DMS 273 treated with DMSO at 0.1 percent for 48 hours (cell line): Measurements from ENCODE around the gene VCAN.

ENCODE experiments used
- DNase-seq: peaks from one replicate; lab custom pipeline; 2025; lab: John Stamatoyannopoulos, UW

VCAN gene

DNA sequence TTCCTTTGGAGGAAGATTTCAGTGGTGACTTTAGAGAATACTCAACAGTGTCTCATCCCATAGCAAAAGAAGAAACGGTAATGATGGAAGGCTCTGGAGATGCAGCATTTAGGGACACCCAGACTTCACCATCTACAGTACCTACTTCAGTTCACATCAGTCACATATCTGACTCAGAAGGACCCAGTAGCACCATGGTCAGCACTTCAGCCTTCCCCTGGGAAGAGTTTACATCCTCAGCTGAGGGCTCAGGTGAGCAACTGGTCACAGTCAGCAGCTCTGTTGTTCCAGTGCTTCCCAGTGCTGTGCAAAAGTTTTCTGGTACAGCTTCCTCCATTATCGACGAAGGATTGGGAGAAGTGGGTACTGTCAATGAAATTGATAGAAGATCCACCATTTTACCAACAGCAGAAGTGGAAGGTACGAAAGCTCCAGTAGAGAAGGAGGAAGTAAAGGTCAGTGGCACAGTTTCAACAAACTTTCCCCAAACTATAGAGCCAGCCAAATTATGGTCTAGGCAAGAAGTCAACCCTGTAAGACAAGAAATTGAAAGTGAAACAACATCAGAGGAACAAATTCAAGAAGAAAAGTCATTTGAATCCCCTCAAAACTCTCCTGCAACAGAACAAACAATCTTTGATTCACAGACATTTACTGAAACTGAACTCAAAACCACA, 67.4 kb downstream of the VCAN start:
- no peak for DNase-seq

DNA sequence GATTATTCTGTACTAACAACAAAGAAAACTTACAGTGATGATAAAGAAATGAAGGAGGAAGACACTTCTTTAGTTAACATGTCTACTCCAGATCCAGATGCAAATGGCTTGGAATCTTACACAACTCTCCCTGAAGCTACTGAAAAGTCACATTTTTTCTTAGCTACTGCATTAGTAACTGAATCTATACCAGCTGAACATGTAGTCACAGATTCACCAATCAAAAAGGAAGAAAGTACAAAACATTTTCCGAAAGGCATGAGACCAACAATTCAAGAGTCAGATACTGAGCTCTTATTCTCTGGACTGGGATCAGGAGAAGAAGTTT, 67.9 kb downstream of the VCAN start:
- no peak for DNase-seq

DNA sequence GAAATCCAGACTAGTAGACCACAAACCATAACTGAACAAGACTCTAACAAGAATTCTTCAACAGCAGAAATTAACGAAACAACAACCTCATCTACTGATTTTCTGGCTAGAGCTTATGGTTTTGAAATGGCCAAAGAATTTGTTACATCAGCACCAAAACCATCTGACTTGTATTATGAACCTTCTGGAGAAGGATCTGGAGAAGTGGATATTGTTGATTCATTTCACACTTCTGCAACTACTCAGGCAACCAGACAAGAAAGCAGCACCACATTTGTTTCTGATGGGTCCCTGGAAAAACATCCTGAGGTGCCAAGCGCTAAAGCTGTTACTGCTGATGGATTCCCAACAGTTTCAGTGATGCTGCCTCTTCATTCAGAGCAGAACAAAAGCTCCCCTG, 68.6 kb downstream of the VCAN start:
- no peak for DNase-seq

DNA sequence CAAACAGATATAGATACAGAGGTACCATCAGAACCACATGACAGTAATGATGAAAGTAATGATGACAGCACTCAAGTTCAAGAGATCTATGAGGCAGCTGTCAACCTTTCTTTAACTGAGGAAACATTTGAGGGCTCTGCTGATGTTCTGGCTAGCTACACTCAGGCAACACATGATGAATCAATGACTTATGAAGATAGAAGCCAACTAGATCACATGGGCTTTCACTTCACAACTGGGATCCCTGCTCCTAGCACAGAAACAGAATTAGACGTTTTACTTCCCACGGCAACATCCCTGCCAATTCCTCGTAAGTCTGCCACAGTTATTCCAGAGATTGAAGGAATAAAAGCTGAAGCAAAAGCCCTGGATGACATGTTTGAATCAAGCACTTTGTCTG, 69.2 kb downstream of the VCAN start:
- DNase-seq: no peak

DNA sequence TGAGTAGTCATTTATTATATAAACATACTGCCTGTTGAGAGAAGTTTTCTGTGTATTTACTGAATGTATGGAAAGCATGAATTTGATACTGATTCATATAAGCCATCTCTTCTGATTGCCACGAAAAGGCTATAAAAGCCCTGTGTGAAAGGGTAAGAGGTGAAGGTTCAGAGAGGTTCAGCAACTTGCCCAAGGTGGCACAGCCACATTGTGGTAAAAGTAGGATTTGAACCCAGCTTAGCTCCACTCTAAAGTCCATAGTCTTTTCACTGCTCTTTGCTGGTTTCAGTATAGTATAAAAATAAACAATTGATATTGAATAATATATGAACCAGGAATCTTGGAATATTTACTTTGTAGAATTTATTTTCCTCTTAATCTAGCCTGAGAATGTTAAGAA, 71.3 kb downstream of the VCAN start:
- no peak for DNase-seq

DNA sequence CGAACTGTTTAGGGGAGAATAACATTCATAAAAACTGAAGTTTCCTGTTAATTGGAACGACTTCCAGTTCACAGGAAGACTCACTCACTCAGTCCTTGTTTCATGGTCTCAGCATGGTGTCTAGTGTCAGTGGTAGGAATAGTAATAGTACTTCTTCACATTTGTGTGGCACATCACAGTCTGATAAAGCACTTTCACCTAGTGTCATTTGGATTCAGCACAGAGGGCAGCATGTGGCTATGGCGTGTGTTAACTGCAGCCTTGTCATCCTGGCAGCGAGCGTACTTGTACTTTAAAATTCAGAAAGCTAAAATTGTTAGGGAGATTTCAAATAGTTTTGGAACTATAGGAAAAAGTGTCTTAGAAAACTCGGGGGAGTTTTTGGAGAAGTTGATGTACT, 72.4 kb downstream of the VCAN start:
- no peak for DNase-seq

DNA sequence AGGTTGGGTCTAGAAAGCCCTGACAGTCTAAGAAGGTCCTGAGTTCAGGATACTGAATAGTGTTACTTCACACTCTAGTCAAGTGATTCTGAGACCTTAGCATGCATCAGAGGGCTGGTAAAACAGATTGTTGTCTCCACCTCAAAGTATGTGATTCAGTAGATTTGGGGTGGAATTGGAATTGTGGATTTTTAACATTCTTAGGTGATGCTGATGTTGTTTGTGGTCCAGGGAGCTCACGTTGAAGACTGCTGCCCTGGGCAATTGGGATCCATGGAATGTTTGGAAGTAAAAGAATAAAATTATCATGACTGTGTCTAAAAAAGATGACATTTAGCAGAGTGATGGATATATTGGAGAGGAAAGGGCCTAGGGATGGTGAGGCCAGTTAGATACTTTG, 75.6 kb downstream of the VCAN start:
- no peak for DNase-seq

DNA sequence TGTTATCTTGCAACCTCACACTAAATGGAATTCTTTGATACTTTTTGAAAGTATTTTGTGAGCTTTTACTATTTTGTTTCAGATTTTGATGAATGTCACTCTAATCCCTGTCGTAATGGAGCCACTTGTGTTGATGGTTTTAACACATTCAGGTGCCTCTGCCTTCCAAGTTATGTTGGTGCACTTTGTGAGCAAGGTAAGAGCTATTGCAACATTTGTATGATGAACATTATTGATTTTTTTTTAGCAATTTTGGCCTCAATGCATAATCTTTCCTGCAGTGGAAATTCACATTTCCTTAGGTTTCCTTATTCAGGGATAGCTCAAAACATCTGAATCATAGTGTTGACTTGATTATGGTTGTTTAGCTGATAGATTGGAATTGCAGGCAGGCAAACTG, 76.3 kb downstream of the VCAN start:
- DNase-seq: no peak

DNA sequence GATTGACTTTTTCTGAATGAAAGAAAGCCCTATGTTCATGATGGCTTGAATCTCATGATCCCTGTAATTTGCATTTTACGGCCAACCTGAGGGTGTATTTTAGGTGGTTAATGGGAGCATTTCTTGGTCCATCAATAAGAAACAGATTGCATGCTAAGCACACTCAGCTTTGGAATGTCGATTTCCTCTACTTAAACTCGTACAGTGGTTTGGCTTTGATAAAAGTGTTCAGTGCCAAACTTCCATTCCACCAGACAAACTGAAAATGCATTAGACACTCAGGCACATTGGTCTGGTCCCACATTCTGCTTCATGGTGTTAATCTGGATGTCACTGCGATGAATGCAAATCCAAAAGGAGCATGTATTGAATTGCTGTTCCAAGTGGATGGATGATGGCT, 77.0 kb downstream of the VCAN start:
- no peak for DNase-seq

DNA sequence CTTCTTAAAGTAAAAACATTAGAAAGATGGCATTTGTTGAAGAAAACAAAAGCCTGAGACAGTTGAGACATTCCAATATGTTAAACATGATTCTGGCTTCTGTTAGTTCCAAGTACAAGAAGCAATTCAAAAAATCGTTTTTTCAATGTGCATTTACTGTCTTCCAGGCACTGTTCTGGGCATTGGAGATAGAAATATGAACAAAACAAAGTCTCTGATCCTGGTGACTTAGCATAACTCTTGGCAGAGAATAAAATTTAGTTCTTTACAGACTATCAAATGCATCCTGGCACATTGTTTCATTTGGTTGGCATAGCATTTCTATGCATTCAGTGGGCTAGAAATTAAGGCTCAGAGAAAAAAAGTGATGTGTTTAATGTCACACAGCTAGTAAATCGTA, 77.5 kb downstream of the VCAN start:
- DNase-seq: no peak

DNA sequence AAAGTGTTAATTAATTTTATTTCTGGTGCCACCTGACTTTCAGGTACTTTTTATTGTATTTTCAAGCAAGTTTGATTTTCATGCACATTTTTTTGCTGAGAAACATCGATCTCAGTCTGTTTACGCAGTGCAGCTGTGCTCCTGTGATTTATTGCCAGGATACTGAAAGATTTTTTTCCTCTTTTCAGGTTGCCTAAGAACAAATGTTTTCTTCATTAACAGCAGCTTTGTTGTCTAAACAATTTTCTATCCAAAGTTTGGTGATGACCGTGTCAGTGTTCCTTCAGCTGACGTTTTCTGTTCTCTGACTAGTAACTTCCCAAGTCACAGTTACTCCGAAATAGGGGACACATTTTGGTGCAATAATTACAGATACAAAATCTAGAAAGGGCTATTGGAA, 78.1 kb downstream of the VCAN start:
- no peak for DNase-seq

DNA sequence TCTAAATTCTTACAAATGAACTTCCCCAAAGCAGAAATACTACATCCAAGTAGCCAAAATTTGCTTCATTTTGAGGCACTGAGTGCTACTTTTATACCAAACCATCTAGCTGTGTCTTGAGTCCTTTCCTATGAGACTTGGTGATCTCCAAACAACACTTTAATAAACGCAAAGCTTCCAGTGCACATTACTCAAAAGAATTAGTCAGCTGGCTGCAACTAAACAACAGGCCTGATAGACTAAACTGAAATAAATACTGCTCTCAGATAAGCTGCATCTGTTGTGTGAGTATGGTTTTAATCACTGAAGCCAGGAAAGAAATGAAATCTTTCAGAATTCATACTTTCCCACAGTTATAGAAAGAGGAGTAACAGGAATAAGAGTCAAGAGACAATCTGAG, 80.3 kb downstream of the VCAN start:
- DNase-seq: no peak

DNA sequence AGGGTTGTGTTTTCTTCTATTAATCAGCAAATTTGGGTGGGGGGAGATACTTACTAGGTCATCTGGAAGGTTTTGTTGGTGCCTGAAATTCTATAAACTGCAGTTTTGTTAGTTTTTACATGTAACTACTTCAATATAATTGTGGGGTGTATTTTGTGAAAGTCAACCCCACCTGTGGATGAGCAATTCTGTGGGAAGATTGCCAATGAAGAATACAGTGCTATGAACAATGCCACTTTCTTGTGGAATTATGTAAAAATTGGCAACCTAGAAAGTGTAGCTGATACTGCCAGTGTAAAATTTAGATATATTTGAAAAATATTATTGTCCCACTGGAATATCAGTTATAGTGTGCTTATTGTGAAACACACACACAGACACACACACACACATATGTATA, 80.7 kb downstream of the VCAN start:
- DNase-seq: no peak

DNA sequence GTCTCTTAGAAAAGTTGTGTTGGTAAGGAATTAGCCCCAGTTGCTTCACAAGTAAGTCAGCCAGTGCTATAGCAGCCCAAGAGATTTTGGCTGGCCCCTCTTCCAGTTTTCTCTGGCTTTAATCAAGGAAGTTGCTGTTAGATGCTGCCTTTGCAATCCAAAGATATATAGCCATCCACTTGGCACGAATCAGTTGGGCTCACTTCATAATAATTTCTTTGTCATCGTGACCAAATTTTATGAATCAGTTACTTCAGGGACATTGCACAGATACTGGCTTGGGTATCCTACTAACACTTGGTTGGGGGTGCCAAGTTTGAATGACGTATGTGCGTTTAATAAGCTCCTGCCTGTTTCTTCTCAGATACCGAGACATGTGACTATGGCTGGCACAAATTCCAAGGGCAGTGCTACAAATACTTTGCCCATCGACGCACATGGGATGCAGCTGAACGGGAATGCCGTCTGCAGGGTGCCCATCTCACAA, 81.5 kb downstream of the VCAN start:
- no peak for DNase-seq

DNA sequence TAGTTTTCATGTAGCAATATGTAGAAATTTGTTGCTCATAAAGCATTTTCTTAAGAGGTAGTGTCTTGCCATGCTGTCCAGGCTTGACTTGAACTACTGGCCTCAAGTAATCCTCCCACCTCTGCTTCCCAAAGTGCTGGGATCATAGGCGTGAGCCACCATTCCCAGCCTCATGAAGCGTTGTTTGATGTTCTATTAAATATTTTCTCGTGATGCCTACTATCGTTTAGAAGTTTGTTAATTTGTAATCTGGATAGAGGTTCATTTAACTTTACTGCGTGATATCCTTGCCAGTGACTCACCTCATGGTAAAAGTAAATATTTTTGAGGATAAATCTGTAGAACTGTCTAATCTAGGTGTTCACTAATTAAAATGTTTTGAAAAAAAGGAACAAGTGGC, 82.6 kb downstream of the VCAN start:
- no peak for DNase-seq

DNA sequence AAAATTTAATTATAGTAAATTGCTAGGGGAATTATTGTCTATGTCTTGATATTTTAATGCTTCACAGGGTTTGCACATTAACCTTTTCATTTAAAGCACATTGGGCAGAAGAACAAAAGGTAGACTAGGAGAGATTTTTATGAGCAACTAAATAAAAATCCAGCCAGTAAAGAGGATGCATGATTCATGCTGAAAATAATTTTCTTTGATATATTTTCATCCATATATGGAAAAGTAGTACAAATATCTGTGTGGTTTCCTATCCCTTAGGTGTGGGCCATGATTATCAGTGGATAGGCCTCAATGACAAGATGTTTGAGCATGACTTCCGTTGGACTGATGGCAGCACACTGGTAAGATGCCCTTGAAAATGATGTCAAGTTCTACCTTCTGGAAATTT, 83.1 kb downstream of the VCAN start:
- no peak for DNase-seq

DNA sequence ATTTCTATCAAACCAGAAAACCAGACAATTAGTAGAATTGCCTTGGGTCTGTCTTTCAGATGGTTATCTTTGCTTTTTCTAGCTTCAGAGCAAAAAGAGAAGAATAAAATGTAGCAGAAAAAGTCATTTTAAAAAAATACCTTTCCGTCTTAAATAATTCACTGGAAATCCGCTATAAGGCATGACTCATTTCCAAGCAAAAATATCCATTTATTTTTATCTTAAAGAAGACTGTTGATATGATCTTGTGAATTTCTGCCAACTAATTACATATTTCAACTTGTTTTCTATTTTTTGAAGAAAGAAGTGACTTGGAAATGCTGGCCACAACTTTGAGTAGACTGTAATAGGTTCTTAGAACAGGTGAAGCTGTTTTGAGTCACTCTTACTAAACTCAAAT, 83.7 kb downstream of the VCAN start:
- no peak for DNase-seq

DNA sequence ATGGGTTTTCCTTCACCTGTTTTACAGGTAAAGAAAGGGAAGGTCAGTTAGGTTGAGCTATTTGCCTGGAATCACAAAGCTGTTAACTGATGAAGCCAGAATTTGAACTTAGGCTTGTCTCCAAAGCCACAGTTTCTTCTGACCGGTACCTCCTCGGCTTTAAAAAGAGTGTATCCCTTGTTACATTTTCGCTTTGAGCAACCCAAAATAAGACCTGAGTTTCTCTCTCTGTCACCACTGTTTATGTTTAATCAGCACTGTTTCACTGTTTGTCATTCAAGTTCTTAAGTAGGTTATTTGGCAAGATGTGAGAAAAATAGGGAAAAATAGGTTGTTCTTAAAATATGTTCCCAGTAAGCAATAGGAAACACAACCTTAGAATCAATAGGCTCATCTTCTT, 84.6 kb downstream of the VCAN start:
- DNase-seq: no peak

DNA sequence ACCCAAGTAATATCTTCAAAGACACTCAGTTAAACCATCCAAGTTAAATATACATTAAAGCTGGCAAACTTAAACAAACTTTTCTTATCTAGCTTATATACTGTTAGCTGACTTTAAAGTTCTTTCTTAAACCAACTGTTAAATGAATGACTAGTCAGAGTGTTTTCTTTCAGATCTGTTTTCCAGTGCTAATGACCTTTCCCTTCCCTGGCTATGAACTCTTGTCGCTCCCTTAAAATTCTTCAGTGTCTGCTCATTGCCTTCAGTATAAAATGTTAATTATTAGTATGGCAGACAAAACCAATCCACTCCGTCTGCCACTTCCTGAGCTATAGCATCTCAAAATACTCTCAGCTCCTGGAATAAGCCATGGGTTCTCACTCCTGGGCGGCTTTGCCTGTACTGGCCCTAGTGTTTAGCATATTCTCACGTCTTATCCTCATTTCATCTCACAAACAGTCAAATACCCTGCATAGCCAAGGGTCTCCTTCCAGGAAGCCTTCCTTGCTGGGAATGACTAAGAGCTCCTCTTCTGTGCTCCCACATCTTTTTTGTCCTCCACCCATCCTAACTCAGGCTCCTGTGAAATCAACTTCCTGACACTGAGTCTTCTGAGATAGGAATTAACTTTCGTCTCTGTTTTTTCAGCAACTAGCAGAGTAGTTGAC, 87.7 kb downstream of the VCAN start:
- DNase-seq: no peak

DNA sequence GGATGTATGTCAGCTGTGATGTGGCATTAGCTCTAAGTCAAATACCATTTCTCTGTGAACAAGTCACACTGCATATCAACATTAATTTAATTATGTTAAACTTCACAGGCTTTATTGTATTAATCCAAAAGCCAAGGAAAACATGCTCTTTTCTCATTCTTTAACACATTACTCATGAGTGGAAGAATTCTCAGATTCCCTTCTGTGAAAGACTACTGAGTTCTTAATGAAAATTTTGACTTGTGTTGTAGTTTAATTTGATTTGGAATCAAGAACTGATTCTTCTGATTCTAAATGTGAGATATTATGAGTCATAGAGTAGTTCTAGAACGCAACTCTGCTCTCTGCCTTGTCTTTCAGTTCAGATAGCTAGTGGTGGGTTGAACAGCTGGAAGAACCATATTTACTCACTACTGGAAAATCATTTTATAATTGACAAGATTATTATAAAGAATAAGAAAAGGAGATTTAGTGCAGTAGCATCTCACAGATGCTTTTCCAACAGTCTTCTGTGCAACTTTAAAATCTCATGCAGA, 90.6 kb downstream of the VCAN start:
- DNase-seq: no peak

DNA sequence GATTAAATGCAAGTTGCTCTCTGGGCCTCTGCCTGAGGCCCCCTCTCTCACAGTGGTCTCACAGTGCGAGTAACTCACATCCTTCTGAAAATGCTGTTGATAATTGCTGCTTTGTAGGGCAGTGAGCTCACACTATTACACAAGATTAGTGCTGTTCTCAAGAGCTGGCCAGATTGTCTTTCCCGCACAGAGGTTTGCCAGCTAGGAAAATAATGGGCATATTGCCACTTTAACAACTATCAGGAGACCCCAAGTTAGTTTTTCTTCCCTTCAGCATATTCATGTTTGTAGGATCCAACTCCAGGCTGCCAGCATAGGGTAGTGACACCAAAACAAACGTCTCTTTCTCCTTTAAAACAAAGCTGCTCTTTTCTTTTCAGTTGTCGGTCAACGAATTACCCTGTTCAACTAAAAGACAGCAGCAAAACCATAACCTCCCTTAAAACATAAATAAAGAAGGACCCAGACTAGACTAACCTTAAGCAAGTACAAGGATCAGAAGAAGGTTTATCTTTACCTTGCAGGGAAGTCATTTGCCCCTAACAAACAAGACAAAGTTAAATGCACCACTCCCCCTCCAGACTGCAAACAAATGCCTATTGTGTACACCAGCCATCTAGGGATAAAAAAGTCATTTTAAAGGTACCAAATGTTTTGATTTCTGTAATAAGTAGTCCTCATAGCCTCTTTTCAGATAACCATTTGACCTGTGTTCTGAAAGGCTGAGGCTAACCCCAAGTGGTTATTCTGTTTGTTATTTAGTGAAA, 91.4 kb downstream of the VCAN start:
- no peak for DNase-seq

DNA sequence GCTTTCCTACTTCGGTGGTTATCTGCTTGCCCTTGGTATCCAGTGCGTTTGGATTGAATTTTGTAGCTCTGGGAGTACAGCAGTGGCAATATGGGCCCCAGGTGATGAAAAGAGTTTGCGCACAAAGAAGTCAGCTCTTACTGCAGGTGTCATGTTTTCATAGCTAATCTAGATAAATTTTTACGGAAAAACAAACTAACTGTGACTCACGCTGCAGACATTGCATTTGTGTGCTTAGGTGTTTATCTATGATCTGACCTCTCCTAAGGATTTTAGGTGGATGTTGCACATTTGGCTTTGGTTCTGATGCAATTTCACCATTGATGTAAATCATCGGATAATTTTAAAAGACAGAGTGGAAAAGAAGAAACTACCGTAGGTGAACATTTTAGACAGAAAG, 92.1 kb downstream of the VCAN start:
- no peak for DNase-seq

DNA sequence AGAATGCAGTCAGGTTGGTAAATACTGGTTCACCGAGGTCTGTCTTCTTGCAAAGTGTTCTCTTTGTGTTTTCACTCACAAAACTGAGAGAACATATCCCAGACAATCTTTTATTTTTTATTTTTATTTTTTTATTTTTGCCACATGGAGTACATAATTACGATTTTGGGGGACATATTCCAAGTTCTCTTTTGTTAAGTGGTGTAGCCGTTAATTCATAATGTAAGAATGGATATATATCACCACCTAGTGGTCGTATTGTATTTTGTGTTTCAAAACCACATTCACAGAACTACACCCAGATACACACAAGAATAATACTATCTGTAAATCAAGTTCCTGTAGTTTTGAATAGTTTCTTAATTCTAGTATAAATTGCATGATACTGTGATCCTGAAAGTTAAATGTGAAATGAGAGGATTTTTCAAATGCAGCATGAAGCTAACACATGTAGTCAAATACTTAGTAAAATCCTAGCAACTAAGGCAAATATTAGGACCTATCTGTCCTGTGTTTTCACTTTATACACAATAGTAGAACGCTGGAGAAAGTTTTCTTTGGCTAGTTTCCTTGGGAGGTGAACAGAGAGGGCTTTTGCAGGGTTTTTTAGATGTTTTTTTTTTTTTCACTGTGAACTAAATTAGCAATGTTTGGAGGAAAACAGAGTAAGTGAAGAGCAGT, 92.7 kb downstream of the VCAN start:
- peak; percentile 9 for DNase-seq
